Muscle of leg (tissue), 11 donors: ENCODE measurements around the gene CCDC158. TPM values are rescaled to one million over a fixed set of nuclear protein-coding genes. Genes with fewer than 3 reads are reported as not detected.

Source experiments
- DNase-seq: peaks from one replicate; pipeline ENCODE4 v3.0.0; 2013
- H3K27ac ChIP-seq: one replicate; pipeline ENCODE4 v1.5.1; 2013; ENCODE audit warnings: mild to moderate bottlenecking, low read length, control low read depth
- H3K27me3 ChIP-seq: one replicate; pipeline ENCODE4 v1.6.1; 2013; ENCODE audit warnings: low read length; ENCODE audit not compliant: control insufficient read depth, insufficient read depth
- H3K36me3 ChIP-seq: one replicate; pipeline ENCODE4 v1.6.1; 2013; ENCODE audit warnings: low read length; ENCODE audit not compliant: control insufficient read depth, insufficient read depth
- H3K4me1 ChIP-seq: one replicate; pipeline ENCODE4 v1.6.1; 2013; ENCODE audit warnings: low read length; ENCODE audit not compliant: control insufficient read depth, insufficient read depth
- H3K4me3 ChIP-seq: one replicate; pipeline ENCODE4 v1.5.1; 2013; ENCODE audit warnings: low read length, control low read depth
- H3K9me3 ChIP-seq: replicated peaks from 2 replicates; pipeline ENCODE4 v1.6.1; 2013; ENCODE audit warnings: low read depth, low read length; ENCODE audit not compliant: control insufficient read depth
- whole genome bisulfite sequencing: methylation state at CpG from one replicate; pipeline ENCODE4 v1.1.5; 2013; ENCODE audit warnings: missing lambda C conversion rate; ENCODE audit not compliant: insufficient coverage; 5-methylcytosine and 5-hydroxymethylcytosine counted together
- polyA plus RNA-seq, 8 donors: library from polyadenylated mRNA; unstranded; fragments of 120-200 nt; gene quantifications; one replicate each; pipeline versions ENCODE4 v1.2.1 to v1.2.3, GENCODE V29; 2013; ENCODE audit warnings: inconsistent platforms in 1 of 8, low replicate concordance in 1 of 8; ENCODE audit not compliant: insufficient read length in 8 of 8, insufficient read depth in 1 of 8
- total RNA-seq: library from RNA; stranded (reverse); fragments of 120-200 nt; gene quantifications from one replicate; pipeline ENCODE4 v1.2.4, GENCODE V29; 2013

Gene CCDC158
- total and polyA plus RNA-seq, 9 donors = 0.18 to 1.5 (median 0.64) TPM

DNA sequence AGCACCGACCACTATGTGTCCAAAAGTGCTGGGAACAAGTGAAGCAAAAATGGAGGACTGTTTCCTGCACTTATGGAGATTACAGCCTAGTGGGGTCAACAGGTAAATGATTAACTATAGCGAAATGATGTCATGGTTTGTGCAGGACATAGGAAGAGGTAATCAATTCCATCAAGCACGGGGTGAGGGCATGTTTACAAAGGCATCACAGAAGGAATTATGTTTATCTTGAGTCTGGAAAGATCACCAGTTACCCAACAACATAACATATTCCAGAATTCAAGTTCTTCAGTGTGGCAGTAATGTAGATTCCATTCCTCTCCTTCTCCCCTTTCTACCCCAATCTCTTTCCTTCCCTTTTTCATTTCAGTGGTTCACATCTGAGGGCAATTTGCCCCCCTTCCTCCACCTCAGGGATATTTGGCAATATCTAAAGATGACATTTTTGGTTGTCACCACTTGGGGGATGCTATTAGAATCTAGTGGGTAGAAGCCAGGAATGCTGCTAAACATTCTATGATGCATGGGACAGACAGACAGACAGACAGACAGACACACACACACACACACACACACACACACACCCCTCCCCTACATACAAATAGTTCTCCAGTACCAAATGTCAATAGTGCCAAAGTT, 145.3 kb downstream of the CCDC158 start:
- H3K27me3 ChIP-seq = no peaks in the 10 kb centered on the region
- no peaks in the 10 kb centered on the region for H3K36me3 ChIP-seq
- no peaks in the 10 kb centered on the region for H3K4me1 ChIP-seq
- no peak overlapping the region for H3K4me3 ChIP-seq
- WGBS = 80% methylated on average over 1 of the region's 3 CpGs
- H3K27ac ChIP-seq = no peak overlapping the region
- DNase-seq = no peak
- H3K9me3 ChIP-seq = no peaks in the 10 kb centered on the region

GRCh38 chr4:76272999-76273398, 147.9 kb downstream of the CCDC158 start:
- Histone ChIP-seq H3K9me3 (no peaks in the 10 kb centered on the region), H3K36me3 (no peaks in the 10 kb centered on the region), H3K27me3 (no peaks in the 10 kb centered on the region), H3K4me3 (no peak overlapping the region), H3K27ac (no peak overlapping the region), H3K4me1 (no peaks in the 10 kb centered on the region)
- 60% methylated on average over 1 of the region's 5 CpGs for WGBS
- no peak for DNase-seq

- WGBS = no CpG with 5 or more reads among the region's 1 CpG
- Histone ChIP-seq H3K27me3 (no peaks in the 10 kb centered on the region), H3K27ac (no peak overlapping the region), H3K4me3 (no peak overlapping the region), H3K4me1 (no peaks in the 10 kb centered on the region), H3K36me3 (no peaks in the 10 kb centered on the region), H3K9me3 (no peaks in the 10 kb centered on the region)
- no peak for DNase-seq
These were observed 148.4 kb downstream of the CCDC158 start for GRCh38 chr4:76272582-76272981.

DNA sequence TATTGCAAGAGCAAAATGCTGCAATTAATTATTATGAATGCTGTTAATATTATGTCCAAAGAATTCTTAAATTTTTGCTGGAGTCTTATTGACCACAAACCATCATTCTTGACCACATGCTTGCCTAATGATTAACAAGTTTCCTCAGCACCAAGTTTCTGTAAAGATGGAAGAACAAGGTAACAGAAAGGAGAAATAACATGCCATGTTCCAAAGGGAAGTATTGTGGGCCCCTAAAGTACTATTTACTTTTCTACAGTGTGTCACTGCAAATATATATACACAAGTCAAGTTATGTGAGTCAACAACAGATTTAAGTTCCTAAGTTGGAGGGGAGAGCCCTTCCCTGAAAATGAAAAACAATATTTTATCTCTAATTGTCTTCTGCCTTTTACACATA, 148.9 kb downstream of the CCDC158 start:
- Histone ChIP-seq H3K27ac (no peak overlapping the region), H3K4me3 (no peak overlapping the region), H3K36me3 (no peaks in the 10 kb centered on the region), H3K4me1 (no peaks in the 10 kb centered on the region), H3K27me3 (no peaks in the 10 kb centered on the region), H3K9me3 (no peaks in the 10 kb centered on the region)
- no peak for DNase-seq

- 95% methylated on average over 6 of the region's 6 CpGs for WGBS
- H3K27ac ChIP-seq = no peak overlapping the region
- no peak overlapping the region for H3K4me3 ChIP-seq
- H3K36me3 ChIP-seq = no peaks in the 10 kb centered on the region
- no peak for DNase-seq
- no peaks in the 10 kb centered on the region for H3K9me3 ChIP-seq
- no peaks in the 10 kb centered on the region for H3K27me3 ChIP-seq
- no peaks in the 10 kb centered on the region for H3K4me1 ChIP-seq
These were observed 149.7 kb downstream of the CCDC158 start for GRCh38 chr4:76271248-76271647.

DNA sequence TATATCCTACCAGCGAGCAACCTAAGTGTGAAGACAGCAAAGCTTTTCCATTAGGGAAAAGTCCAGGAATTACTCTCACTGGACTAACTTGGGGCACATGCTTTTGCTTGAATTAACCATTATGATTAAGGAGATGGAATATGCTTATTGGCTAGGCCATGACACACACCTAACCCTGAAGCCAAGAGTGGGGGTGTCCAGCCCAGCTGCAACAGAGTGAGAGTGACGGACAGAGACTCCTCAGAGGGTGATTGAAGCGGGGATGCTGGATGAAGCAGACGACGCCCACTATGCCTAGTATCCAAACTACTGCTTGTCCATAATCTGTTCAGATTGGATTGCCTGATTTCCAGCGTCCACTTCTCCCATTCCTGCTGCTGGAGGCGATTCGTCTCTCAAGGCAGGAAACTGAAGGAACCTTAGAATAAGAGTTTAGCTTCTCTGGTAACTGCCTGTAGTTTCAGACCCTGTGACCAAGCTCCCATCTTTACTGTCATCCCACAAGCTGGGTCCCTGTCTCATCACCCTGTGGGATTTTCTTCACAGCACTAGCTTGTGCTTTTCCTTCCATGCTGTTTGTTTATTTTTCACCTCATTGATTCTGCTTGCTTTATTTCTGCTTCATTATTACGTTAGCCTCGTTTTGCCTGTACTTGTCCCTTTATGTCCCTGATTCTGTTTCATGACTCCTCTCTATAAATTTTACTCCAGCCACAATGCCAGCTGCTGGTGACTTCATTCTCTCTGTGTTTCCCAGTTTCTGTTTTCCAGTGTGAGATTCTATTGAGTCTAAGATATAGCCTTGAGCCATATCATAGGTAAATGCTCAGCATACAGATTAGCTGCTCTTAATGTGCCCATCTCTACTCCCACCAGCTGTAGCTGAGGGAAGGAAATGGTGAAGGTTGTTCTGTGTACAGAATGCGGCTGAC, 150.4 kb downstream of the CCDC158 start:
- no peak for DNase-seq
- Histone ChIP-seq H3K4me1 (no peaks in the 10 kb centered on the region), H3K4me3 (no peak overlapping the region), H3K9me3 (no peaks in the 10 kb centered on the region), H3K36me3 (no peaks in the 10 kb centered on the region), H3K27me3 (no peaks in the 10 kb centered on the region), H3K27ac (no peak overlapping the region)
- WGBS = 91% methylated on average over 4 of the region's 11 CpGs

DNA sequence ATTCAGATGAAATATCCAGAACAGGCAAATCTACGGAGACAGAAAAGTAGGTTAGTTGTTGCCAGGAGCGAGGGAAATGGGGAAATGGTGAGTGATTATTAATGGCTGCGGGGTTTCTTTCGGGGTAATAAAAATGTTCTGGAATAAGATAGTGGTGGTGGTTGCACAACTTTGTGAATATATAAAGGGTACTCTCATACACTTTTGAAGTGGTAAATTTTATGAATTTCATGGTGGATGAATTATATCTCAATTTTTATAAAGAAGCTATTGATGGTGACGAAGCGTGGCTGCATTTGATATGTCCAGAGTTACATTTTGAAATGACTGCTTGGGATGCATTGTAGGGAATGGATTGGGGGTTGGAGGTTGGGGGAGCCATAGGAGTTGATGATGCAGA, 153.1 kb downstream of the CCDC158 start:
- H3K27ac ChIP-seq = no peak overlapping the region
- WGBS = 96% methylated on average over 4 of the region's 6 CpGs
- no peak overlapping the region for H3K4me3 ChIP-seq
- H3K27me3 ChIP-seq = no peaks in the 10 kb centered on the region
- H3K4me1 ChIP-seq = no peaks in the 10 kb centered on the region
- no peaks in the 10 kb centered on the region for H3K36me3 ChIP-seq
- H3K9me3 ChIP-seq = no peaks in the 10 kb centered on the region
- no peak for DNase-seq

DNA sequence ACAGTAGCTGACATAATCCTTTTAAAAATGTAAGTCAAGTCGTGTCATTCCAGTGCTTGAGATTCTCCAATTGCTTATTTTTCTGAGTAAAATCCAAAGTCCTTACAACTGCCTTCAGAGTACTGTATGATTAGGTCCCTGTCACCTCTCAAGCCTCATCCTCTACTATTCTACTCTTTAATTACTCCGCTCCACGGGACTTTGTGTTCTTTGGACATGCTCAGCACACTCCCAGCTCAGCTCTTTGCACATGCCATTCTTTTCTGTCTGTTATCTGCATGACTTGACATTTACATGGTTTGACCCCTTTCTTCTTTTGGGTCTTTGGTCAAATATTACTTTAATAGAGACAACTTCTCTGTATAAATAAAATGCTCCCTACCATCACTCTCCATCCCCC, 154.3 kb downstream of the CCDC158 start:
- Histone ChIP-seq H3K36me3 (no peaks in the 10 kb centered on the region), H3K27me3 (no peaks in the 10 kb centered on the region), H3K9me3 (no peaks in the 10 kb centered on the region), H3K4me3 (no peak overlapping the region), H3K4me1 (no peaks in the 10 kb centered on the region), H3K27ac (no peak overlapping the region)
- DNase-seq = no peak
- WGBS = 62% methylated on average over 3 of the region's 3 CpGs

DNA sequence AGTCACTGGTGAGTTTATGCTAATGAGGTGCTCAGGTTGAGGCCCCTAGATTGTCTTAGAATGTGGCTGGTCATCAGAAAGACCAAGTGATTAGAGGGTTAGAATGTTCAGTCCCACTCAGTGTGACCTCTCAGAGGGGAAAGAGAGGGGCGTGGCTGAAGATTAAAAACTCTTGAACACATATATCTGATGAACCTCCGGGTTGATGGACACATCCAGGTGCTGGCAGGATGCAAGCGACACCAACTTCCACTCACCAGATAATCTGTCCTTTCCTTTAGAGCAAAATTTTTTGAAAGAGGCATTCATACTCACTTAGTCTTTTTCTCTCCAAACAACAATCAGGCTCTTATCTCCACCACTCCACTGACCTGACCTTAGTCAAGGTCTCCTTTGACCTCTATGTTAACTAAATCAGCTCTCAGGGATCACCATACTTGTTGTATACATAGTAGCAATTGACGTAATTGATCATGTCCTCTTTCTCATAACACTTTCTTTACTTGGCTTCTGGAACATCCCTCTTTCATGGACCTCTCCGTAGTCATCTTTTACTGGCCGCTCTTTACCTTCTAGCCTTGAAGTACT, 155.2 kb downstream of the CCDC158 start:
- WGBS = 88% methylated on average over 2 of the region's 6 CpGs
- no peak overlapping the region for H3K4me3 ChIP-seq
- H3K9me3 ChIP-seq = no peaks in the 10 kb centered on the region
- no peaks in the 10 kb centered on the region for H3K4me1 ChIP-seq
- DNase-seq = no peak
- no peaks in the 10 kb centered on the region for H3K27me3 ChIP-seq
- no peaks in the 10 kb centered on the region for H3K36me3 ChIP-seq
- no peak overlapping the region for H3K27ac ChIP-seq
